ENCODE data around the gene AKT3.

The AKT3 gene

GRCh38 chr1:243490748-243491686, 359.0 kb downstream of the AKT3 start:
- Histone ChIP-seq H3K36me3 (ENCODE audit: control insufficient read depth, insufficient read depth, low read length) (no peaks in the 10 kb centered on the region), H3K4me3 (ENCODE audit: insufficient read depth, low read depth, low read length) (no peak overlapping the region), H3K4me1 (ENCODE audit: control insufficient read depth, insufficient read depth, low read length) (peaks cover 15% of the 10 kb centered on the region), H3K9me3 (ENCODE audit: control insufficient read depth, low read length) (no peaks in the 10 kb centered on the region), H3K27me3 (ENCODE audit: control insufficient read depth, insufficient read depth, low read length, poor library complexity, severe bottlenecking) (no peaks in the 10 kb centered on the region), H3K27ac (ENCODE audit: insufficient read depth, low read depth, low read length, poor library complexity, severe bottlenecking) (no peak overlapping the region)
- 73 to 76% methylated on average over 7 of the region's 8 CpGs for WGBS, 2 experiments

DNA sequence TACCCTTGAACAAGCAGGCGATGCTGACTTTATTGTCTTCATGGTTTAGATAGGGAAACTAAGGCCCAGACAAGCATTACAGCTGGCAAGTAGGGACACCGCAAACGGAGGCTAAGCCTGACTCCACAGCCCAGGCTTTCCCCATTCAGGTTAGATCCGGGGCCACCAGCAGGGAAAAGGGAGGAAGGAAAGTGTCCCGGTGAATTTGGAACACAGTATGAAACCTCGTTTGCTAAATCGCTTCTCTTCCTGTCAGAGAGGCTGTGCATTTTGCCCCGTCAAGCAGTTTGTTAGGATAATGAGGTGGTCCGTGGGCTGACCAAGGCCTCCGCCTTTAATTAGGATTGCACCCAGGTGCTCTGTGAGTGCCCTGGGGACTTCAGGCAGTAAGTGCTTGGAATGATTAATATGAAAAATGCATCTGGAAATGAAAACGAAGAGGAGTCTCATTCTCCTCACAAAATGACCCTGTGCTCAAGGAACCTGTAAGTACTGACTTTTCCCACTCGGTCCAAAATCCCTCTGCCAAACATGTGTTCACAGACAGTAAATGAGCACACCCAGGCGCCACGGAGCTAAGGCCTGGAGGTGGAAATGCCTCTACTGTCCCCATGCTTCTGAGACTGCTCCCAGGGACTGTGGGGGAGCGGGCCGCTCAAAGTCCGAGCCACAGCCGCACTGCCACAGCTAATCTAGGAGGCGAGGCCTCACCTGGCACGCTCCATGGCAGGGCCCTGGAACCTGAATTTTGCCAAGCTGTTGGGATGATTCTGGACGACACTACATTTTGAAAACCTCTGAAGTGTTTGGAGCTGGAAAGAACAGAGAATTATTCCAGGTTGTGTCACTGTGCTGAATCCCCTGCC, 360.1 kb downstream of the AKT3 start:
- Histone ChIP-seq H3K4me1 (ENCODE audit: control insufficient read depth, insufficient read depth, low read length) (peaks cover 8% of the 10 kb centered on the region), H3K27me3 (ENCODE audit: control insufficient read depth, insufficient read depth, low read length, poor library complexity, severe bottlenecking) (no peaks in the 10 kb centered on the region), H3K9me3 (ENCODE audit: control insufficient read depth, low read length) (no peaks in the 10 kb centered on the region), H3K36me3 (ENCODE audit: control insufficient read depth, insufficient read depth, low read length) (no peaks in the 10 kb centered on the region), H3K27ac (ENCODE audit: insufficient read depth, low read depth, low read length, poor library complexity, severe bottlenecking) (no peak overlapping the region), H3K4me3 (ENCODE audit: insufficient read depth, low read depth, low read length) (no peak overlapping the region)
- WGBS, 2 experiments: 69 to 72% methylated on average over 21 of the region's 21 CpGs

GRCh38 chr1:243489158-243489527, 360.9 kb downstream of the AKT3 start:
- H3K27ac ChIP-seq (ENCODE audit: insufficient read depth, low read depth, low read length, poor library complexity, severe bottlenecking): peak overlapping the region; percentile 33
- 94 to 95% methylated on average over 24 of the region's 24 CpGs for WGBS, 2 experiments

GRCh38 chr1:243488459-243489157, 361.4 kb downstream of the AKT3 start:
- 93 to 97% methylated on average over 20 of the region's 20 CpGs for WGBS, 2 experiments
- Histone ChIP-seq H3K36me3 (ENCODE audit: control insufficient read depth, insufficient read depth, low read length) (no peaks in the 10 kb centered on the region), H3K4me3 (ENCODE audit: insufficient read depth, low read depth, low read length) (no peak overlapping the region), H3K27ac (ENCODE audit: insufficient read depth, low read depth, low read length, poor library complexity, severe bottlenecking) (peak overlapping the region; percentile 33), H3K9me3 (ENCODE audit: control insufficient read depth, low read length) (no peaks in the 10 kb centered on the region), H3K27me3 (ENCODE audit: control insufficient read depth, insufficient read depth, low read length, poor library complexity, severe bottlenecking) (peaks cover 1% of the 10 kb centered on the region), H3K4me1 (ENCODE audit: control insufficient read depth, insufficient read depth, low read length) (peaks cover 4% of the 10 kb centered on the region)

More at GRCh38 chr1:243489158-243489527, 360.9 kb downstream of the AKT3 start:
- H3K4me1 ChIP-seq (ENCODE audit: control insufficient read depth, insufficient read depth, low read length): peaks cover 6% of the 10 kb centered on the region
- no peaks in the 10 kb centered on the region for H3K27me3 ChIP-seq (ENCODE audit: control insufficient read depth, insufficient read depth, low read length, poor library complexity, severe bottlenecking)
- no peaks in the 10 kb centered on the region for H3K9me3 ChIP-seq (ENCODE audit: control insufficient read depth, low read length)
- H3K36me3 ChIP-seq (ENCODE audit: control insufficient read depth, insufficient read depth, low read length): no peaks in the 10 kb centered on the region
- no peak overlapping the region for H3K4me3 ChIP-seq (ENCODE audit: insufficient read depth, low read depth, low read length)

DNA sequence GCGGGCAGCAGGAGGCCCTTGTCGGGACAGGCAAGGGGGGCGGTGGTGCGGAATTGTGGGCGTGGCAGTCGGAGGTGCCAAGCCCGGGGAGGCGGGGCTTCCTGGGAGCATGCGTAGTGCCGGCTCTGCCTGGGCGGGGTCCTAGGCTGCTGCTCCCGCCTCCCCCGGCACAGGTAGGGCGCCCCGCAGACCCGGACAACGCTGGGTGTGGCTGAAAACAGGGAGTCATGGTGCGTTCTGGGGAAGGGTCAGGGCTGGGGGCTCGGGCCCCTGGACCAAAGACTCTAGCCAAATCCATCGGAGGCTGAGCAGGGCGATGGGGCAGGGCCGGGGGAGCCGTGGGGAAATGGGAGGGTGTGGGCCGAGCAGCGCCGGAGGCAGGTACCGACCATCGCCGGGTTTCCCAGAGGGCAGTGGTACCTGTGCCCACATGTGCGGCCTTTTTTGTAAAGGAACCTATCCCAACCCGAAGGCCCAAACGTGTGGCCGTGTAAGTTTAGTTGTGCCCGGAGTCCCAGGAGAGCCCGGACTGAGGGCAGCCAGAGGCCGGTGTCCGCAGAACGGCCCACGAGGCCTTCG, 362.3 kb downstream of the AKT3 start:
- Histone ChIP-seq H3K36me3 (ENCODE audit: control insufficient read depth, insufficient read depth, low read length) (no peaks in the 10 kb centered on the region), H3K27ac (ENCODE audit: insufficient read depth, low read depth, low read length, poor library complexity, severe bottlenecking) (peak overlapping the region; percentile 8), H3K27me3 (ENCODE audit: control insufficient read depth, insufficient read depth, low read length, poor library complexity, severe bottlenecking) (peaks cover 8% of the 10 kb centered on the region), H3K4me3 (ENCODE audit: insufficient read depth, low read depth, low read length) (no peak overlapping the region), H3K9me3 (ENCODE audit: control insufficient read depth, low read length) (no peaks in the 10 kb centered on the region), H3K4me1 (ENCODE audit: control insufficient read depth, insufficient read depth, low read length) (peaks cover 2% of the 10 kb centered on the region)
- WGBS, 2 experiments: 94 to 95% methylated on average over 40 of the region's 40 CpGs

- no peak overlapping the region for H3K4me3 ChIP-seq (ENCODE audit: insufficient read depth, low read depth, low read length)
- peaks cover 8% of the 10 kb centered on the region for H3K4me1 ChIP-seq (ENCODE audit: control insufficient read depth, insufficient read depth, low read length)
- no peak overlapping the region for H3K27ac ChIP-seq (ENCODE audit: insufficient read depth, low read depth, low read length, poor library complexity, severe bottlenecking)
- H3K27me3 ChIP-seq (ENCODE audit: control insufficient read depth, insufficient read depth, low read length, poor library complexity, severe bottlenecking): peaks cover 14% of the 10 kb centered on the region
- 94 to 95% methylated on average over 14 to 15 of the region's 15 CpGs for WGBS, 2 experiments
- H3K36me3 ChIP-seq (ENCODE audit: control insufficient read depth, insufficient read depth, low read length): no peaks in the 10 kb centered on the region
- H3K9me3 ChIP-seq (ENCODE audit: control insufficient read depth, low read length): no peaks in the 10 kb centered on the region
These were observed 362.9 kb downstream of the AKT3 start for GRCh38 chr1:243487036-243487648.

- no peaks in the 10 kb centered on the region for H3K36me3 ChIP-seq (ENCODE audit: control insufficient read depth, insufficient read depth, low read length)
- WGBS, 2 experiments: 88 to 90% methylated on average over 16 of the region's 16 CpGs
- peaks cover 14% of the 10 kb centered on the region for H3K27me3 ChIP-seq (ENCODE audit: control insufficient read depth, insufficient read depth, low read length, poor library complexity, severe bottlenecking)
- peaks cover 10% of the 10 kb centered on the region for H3K4me1 ChIP-seq (ENCODE audit: control insufficient read depth, insufficient read depth, low read length)
- no peaks in the 10 kb centered on the region for H3K9me3 ChIP-seq (ENCODE audit: control insufficient read depth, low read length)
- H3K27ac ChIP-seq (ENCODE audit: insufficient read depth, low read depth, low read length, poor library complexity, severe bottlenecking): no peak overlapping the region
- no peak overlapping the region for H3K4me3 ChIP-seq (ENCODE audit: insufficient read depth, low read depth, low read length)
These were observed 366.1 kb downstream of the AKT3 start for GRCh38 chr1:243483952-243484351.

DNA sequence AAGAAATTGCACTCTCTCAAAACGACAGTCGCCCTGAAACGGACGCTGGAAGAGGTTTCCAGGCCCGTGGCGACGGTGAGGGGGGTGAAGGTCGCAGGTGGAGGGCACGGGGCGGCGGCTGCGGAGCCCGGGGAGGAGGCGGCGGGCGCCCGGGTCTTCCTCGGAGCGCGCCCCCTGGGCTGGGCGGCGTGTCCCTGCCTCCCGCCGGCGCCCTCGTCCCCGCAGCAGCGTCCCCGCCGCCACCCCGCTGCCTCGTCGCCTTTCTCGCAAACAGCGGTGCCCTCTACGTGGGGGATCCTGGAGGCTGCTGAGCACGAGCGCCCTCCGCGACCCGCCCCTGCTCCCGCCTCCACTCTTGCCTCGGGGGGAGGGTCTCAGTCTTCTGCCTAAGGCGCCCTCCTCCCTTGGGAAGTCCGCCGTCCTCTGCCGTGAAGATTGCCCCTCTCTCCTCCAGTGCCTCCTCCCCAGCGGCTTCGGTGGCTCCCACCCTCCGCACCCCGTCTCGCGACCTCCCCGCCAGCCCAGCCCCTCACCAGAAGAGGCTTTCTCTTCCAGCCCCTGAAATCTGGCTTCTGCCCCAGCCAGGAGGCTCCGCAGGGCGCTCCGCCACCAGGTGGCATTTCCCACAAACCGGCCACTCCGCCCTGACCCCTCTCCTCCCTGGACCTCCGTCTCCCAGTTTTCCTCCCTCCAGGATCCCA, 366.8 kb downstream of the AKT3 start:
- WGBS, 2 experiments: 2% methylated on average over 60 of the region's 60 CpGs
- Histone ChIP-seq H3K27ac (ENCODE audit: insufficient read depth, low read depth, low read length, poor library complexity, severe bottlenecking) (no peak overlapping the region), H3K36me3 (ENCODE audit: control insufficient read depth, insufficient read depth, low read length) (no peaks in the 10 kb centered on the region), H3K4me1 (ENCODE audit: control insufficient read depth, insufficient read depth, low read length) (peaks cover 10% of the 10 kb centered on the region), H3K4me3 (ENCODE audit: insufficient read depth, low read depth, low read length) (peak overlapping the region; percentile 39), H3K27me3 (ENCODE audit: control insufficient read depth, insufficient read depth, low read length, poor library complexity, severe bottlenecking) (peaks cover 14% of the 10 kb centered on the region), H3K9me3 (ENCODE audit: control insufficient read depth, low read length) (no peaks in the 10 kb centered on the region)

Measured in ectodermal cell (in vitro differentiated cells).